ENCODE data around the gene SRGAP2C.
"Not testable (repeated sequence)": the region's sequence is repeated elsewhere in the genome, so short reads cannot be mapped to it uniquely, and the experiment has no call there.

- TF ChIP-seq, protein P1, sequence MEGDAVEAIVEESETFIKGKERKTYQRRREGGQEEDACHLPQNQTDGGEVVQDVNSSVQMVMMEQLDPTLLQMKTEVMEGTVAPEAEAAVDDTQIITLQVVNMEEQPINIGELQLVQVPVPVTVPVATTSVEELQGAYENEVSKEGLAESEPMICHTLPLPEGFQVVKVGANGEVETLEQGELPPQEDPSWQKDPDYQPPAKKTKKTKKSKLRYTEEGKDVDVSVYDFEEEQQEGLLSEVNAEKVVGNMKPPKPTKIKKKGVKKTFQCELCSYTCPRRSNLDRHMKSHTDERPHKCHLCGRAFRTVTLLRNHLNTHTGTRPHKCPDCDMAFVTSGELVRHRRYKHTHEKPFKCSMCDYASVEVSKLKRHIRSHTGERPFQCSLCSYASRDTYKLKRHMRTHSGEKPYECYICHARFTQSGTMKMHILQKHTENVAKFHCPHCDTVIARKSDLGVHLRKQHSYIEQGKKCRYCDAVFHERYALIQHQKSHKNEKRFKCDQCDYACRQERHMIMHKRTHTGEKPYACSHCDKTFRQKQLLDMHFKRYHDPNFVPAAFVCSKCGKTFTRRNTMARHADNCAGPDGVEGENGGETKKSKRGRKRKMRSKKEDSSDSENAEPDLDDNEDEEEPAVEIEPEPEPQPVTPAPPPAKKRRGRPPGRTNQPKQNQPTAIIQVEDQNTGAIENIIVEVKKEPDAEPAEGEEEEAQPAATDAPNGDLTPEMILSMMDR (IDR thresholded peaks at IDR 0.05 in 4 of 5, conservative IDR thresholded peaks at IDR 0.05 in 1 of 5): not testable (repeated sequence)
- TF ChIP-seq POLR2A (IDR thresholded peaks at IDR 0.05): not testable (repeated sequence)
Measured at GRCh38 chr1:121362234-121362883, 177.6 kb downstream of the SRGAP2C start.

All from gastrocnemius medialis (tissue), 4 donors.